ENCODE measurements around the gene RIPOR2. TPM values are rescaled to one million over a fixed set of nuclear protein-coding genes. Genes with fewer than 3 reads are reported as not detected.

Gene RIPOR2
- total RNA-seq, 1 experiment from 2014 or later, result 0.47 TPM

- TF ChIP-seq, protein P1, sequence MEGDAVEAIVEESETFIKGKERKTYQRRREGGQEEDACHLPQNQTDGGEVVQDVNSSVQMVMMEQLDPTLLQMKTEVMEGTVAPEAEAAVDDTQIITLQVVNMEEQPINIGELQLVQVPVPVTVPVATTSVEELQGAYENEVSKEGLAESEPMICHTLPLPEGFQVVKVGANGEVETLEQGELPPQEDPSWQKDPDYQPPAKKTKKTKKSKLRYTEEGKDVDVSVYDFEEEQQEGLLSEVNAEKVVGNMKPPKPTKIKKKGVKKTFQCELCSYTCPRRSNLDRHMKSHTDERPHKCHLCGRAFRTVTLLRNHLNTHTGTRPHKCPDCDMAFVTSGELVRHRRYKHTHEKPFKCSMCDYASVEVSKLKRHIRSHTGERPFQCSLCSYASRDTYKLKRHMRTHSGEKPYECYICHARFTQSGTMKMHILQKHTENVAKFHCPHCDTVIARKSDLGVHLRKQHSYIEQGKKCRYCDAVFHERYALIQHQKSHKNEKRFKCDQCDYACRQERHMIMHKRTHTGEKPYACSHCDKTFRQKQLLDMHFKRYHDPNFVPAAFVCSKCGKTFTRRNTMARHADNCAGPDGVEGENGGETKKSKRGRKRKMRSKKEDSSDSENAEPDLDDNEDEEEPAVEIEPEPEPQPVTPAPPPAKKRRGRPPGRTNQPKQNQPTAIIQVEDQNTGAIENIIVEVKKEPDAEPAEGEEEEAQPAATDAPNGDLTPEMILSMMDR (IDR thresholded peaks at IDR 0.05; ENCODE audit: unreplicated experiment), result peak; percentile 20
- DNase-seq, result no peak
- intact Hi-C loops (cut with micrococcal nuclease; ENCODE audit: unreplicated experiment), result no loop called here
Observed at GRCh38 chr6:24867104-24867703, 68.6 kb downstream of the RIPOR2 start.

DNA sequence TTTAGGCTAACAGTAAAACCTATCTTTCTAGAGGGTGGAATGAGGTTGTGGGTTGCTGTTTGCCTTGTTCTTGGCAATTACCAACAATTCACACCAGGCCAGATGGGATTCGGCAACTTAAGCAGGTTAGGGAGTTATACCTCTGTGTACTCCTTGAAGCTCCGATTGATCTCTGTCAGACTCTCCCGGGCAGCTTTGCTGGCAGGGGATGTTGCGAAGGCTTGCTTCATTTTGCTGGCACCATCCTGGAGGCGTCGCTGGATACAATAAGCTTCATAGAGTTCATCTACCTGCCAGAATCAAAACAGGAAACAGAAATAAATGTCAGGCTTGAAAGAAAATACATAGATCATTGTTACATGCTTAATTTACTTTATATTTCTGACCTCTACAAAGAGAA lies 70.6 kb downstream of the RIPOR2 start:
- CTCF ChIA-PET, result interaction anchor here (0.7 to 1.8 kb wide), 3 partner anchors 9 to 153 kb away, joined by 3 to 6 read pairs (median 5); no protein-coding TSS in a partner anchor
- DNase-seq, result no peak
- Mint-ChIP-seq H3K4me1 (ENCODE audit: low read depth, unreplicated experiment) (no peaks in the 10 kb centered on the region), H3K27ac (ENCODE audit: unreplicated experiment) (no peak overlapping the region), H3K36me3 (ENCODE audit: insufficient read depth, unreplicated experiment) (no peaks in the 10 kb centered on the region), H3K4me3 (ENCODE audit: low read depth, unreplicated experiment) (no peak overlapping the region), H3K27me3 (ENCODE audit: unreplicated experiment) (no peaks in the 10 kb centered on the region), H3K9me3 (ENCODE audit: low read depth, unreplicated experiment) (no peaks in the 10 kb centered on the region)
- TF ChIP-seq, protein P1 (IDR thresholded peaks at IDR 0.05; ENCODE audit: unreplicated experiment), result no peak
- BruUV-seq (replicated peaks), result no TSS peak
- intact Hi-C loops (cut with micrococcal nuclease; ENCODE audit: unreplicated experiment), result no loop called here

More at GRCh38 chr6:24867104-24867703, 68.6 kb downstream of the RIPOR2 start:
- Mint-ChIP-seq H3K4me1 (ENCODE audit: low read depth, unreplicated experiment) (no peaks in the 10 kb centered on the region), H3K36me3 (ENCODE audit: insufficient read depth, unreplicated experiment) (no peaks in the 10 kb centered on the region), H3K9me3 (ENCODE audit: low read depth, unreplicated experiment) (no peaks in the 10 kb centered on the region), H3K27me3 (ENCODE audit: unreplicated experiment) (no peaks in the 10 kb centered on the region), H3K27ac (ENCODE audit: unreplicated experiment) (no peak overlapping the region), H3K4me3 (ENCODE audit: low read depth, unreplicated experiment) (no peak overlapping the region)
- CTCF ChIA-PET, result interaction anchor here (0.6 to 1.0 kb wide), 2 partner anchors 11 to 125 kb away, joined by 3 to 4 read pairs; no protein-coding TSS in a partner anchor
- no TSS peak for BruUV-seq (replicated peaks)

- no TSS peak for BruUV-seq (replicated peaks)
- TF ChIP-seq, protein P1 (IDR thresholded peaks at IDR 0.05; ENCODE audit: unreplicated experiment), result no peak
- Mint-ChIP-seq H3K27ac (ENCODE audit: unreplicated experiment) (no peak overlapping the region), H3K27me3 (ENCODE audit: unreplicated experiment) (no peaks in the 10 kb centered on the region), H3K9me3 (ENCODE audit: low read depth, unreplicated experiment) (no peaks in the 10 kb centered on the region), H3K4me3 (ENCODE audit: low read depth, unreplicated experiment) (no peak overlapping the region), H3K4me1 (ENCODE audit: low read depth, unreplicated experiment) (no peaks in the 10 kb centered on the region), H3K36me3 (ENCODE audit: insufficient read depth, unreplicated experiment) (no peaks in the 10 kb centered on the region)
- intact Hi-C loops (cut with micrococcal nuclease; ENCODE audit: unreplicated experiment), result no loop called here
- CTCF ChIA-PET, result interaction anchor here (1.8 kb wide), 1 partner anchor 153 kb away, joined by 6 read pairs; no protein-coding TSS in a partner anchor
- no peak for DNase-seq
Observed at GRCh38 chr6:24864343-24864742, 71.4 kb downstream of the RIPOR2 start.

DNA sequence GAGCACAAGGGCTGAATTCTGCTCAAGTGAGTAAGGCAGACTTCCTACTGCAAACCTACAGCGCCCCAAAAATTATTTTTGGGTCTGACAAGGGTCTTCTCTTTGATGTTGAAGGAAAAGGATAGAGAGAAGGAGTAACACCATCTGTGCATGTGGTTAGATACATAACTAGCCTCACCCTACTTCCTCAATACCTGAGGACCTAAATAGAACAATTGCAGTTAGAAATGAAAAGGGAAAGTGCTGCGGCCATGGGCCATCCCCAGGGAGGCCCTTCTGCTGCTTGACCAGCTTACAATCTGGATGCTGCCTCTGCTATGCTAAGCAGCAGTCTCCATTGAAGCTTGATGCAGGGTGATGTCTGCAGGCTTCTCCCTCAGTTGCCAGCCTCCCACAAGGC lies 73.8 kb downstream of the RIPOR2 start:
- CTCF ChIA-PET, result interaction anchor here (0.6 to 1.1 kb wide), 4 partner anchors 92 to 156 kb away, joined by 3 to 4 read pairs (median 3); no protein-coding TSS in a partner anchor

More for the DNA sequence above, 73.8 kb downstream of the RIPOR2 start:
- Mint-ChIP-seq H3K27me3 (ENCODE audit: unreplicated experiment) (no peaks in the 10 kb centered on the region), H3K36me3 (ENCODE audit: insufficient read depth, unreplicated experiment) (no peaks in the 10 kb centered on the region), H3K9me3 (ENCODE audit: low read depth, unreplicated experiment) (no peaks in the 10 kb centered on the region), H3K4me3 (ENCODE audit: low read depth, unreplicated experiment) (no peak overlapping the region), H3K27ac (ENCODE audit: unreplicated experiment) (no peak overlapping the region), H3K4me1 (ENCODE audit: low read depth, unreplicated experiment) (peaks cover 22% of the 10 kb centered on the region)
- intact Hi-C loops (cut with micrococcal nuclease; ENCODE audit: unreplicated experiment), result no loop called here
- no peak for DNase-seq
- TF ChIP-seq, protein P1 (IDR thresholded peaks at IDR 0.05; ENCODE audit: unreplicated experiment), result no peak
- no TSS peak for BruUV-seq (replicated peaks)
